H54 (cell line): ENCODE measurements around the gene PDE6B.
"Not testable (repeated sequence)": the region's sequence is repeated elsewhere in the genome, so short reads cannot be mapped to it uniquely, and the experiment has no call there.

Source experiments
- DNase-seq: peaks from one replicate; pipeline ENCODE4 v3.0.0; 2011; ENCODE audit warnings: low spot score, mixed read lengths; ENCODE audit not compliant: insufficient read length
- FAIRE-seq: peaks from 3 replicates; lab custom pipeline; 2011; peaks lifted over from hg19 to GRCh38; lab: Jason Lieb, UNC
- POLR2A ChIP-seq: IDR thresholded peaks from 2 replicates; pipeline ENCODE4 v1.6.1; 2011; ENCODE audit warnings: low read depth, mild to moderate bottlenecking, low read length

Gene PDE6B

GRCh38 chr4:666822-667544 lies 41.6 kb downstream of the PDE6B start:
- no peak for TF ChIP-seq POLR2A
- DNase-seq, result no peak
- FAIRE-seq, result no peak

GRCh38 chr4:667545-667925 lies 42.2 kb downstream of the PDE6B start:
- DNase-seq (no peak), FAIRE-seq (no peak)
- TF ChIP-seq POLR2A, result no peak

GRCh38 chr4:668219-668618 lies 42.8 kb downstream of the PDE6B start:
- not testable (repeated sequence) for FAIRE-seq, DNase-seq

- DNase-seq, FAIRE-seq: not testable (repeated sequence)
Observed at GRCh38 chr4:669806-670559, 44.6 kb downstream of the PDE6B start.

- TF ChIP-seq POLR2A, result no peak
- DNase-seq (no peak), FAIRE-seq (no peak)
Observed at GRCh38 chr4:671769-672168, 46.4 kb downstream of the PDE6B start.

GRCh38 chr4:673349-674091 lies 48.1 kb downstream of the PDE6B start:
- no peak for DNase-seq
- no peak for TF ChIP-seq POLR2A
- no peak for FAIRE-seq

- FAIRE-seq (no peak), DNase-seq (peak; percentile 99)
- TF ChIP-seq POLR2A, result peak; percentile 65
Observed at GRCh38 chr4:674172-675035, 49.0 kb downstream of the PDE6B start, which contains the start of the genes ATP5ME and MYL5. TSS of gene ATP5ME (minus strand) at chr4:674276. CDS start at chr4:674247, 29 bp downstream. TSS of gene MYL5 (plus strand) at chr4:674542. CDS start at chr4:678027, 3,485 bp downstream.

DNA sequence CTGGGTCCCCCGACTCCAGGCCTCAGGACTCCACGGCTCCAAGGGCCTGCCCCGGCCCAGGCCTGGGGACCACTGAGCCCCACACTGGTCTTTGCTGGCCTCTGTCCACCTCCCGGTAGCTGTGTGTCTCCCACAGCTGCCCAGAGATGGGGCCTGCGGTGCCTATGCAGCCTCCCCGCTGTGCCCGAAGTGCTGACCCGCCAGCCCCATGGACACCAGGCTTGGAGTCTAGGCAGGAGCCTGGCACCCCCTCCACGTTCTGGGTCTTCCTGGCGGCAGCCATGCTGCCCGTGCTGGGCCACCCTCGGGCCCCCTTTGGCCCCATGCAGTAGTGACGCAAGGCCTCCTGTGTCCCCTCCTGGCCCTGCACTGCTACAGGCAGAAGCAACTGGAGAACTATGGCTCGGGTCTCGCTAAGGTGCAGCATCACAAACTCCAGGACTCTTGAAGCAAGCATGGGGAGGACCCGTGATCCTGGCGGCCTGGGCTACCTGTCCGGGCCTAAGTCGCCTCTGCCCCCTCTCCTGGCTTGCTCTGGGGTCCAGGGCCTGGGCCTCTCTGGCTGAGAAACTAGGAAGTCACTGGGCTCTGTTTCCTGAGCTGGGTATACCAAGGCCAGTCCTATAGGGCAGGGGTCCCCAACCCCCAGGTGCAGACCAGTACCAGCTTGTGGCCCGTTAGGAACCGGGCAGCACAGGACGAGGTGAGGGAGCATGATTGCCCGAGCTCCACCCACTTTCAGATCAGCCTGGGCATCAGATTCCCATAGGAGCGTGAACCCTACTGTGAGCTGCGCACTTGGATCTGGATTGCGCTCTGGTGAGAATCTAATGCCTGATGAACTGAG lies 49.9 kb downstream of the PDE6B start:
- DNase-seq (no peak), FAIRE-seq (no peak)
- TF ChIP-seq POLR2A, result no peak

- DNase-seq (no peak), FAIRE-seq (no peak)
- no peak for TF ChIP-seq POLR2A
Observed at GRCh38 chr4:675980-676870, 50.9 kb downstream of the PDE6B start.

DNA sequence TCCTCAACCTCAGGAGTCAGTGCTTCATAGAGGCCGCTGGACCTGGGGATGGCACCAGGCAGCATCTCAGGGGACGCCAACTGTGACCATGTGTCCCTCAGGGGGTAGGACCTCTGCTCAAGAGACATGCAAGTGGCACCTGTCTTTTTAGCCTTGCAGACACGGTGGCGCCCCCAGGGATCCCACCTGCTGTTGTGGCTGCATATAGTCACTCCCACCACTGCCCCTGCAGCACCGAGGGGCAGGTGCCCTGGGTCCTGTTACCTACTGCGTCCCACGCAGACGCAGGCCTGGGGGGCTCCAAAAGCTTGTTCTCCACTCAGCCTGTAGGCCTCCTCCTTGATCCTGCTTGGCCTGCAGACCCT lies 51.5 kb downstream of the PDE6B start:
- no peak for TF ChIP-seq POLR2A
- FAIRE-seq (no peak), DNase-seq (no peak)

GRCh38 chr4:677431-678293 lies 52.3 kb downstream of the PDE6B start:
- FAIRE-seq, result no peak
- TF ChIP-seq POLR2A, result no peak
- DNase-seq, result no peak
